Hematopoietic multipotent progenitor cell treated with erythropoietin and hydrocortisone succinate and interleukin-3 and kit ligand, for 17 days (in vitro differentiated cells): Measurements from ENCODE around the gene EVPLL.
"Not testable (repeated sequence)": the region's sequence is repeated elsewhere in the genome, so short reads cannot be mapped to it uniquely, and the experiment has no call there.

Experiments used
- DNase-seq: peaks from one replicate; pipeline ENCODE4 v3.0.0-alpha.2; 2015; ENCODE audit warnings: low spot score

The EVPLL gene

DNA sequence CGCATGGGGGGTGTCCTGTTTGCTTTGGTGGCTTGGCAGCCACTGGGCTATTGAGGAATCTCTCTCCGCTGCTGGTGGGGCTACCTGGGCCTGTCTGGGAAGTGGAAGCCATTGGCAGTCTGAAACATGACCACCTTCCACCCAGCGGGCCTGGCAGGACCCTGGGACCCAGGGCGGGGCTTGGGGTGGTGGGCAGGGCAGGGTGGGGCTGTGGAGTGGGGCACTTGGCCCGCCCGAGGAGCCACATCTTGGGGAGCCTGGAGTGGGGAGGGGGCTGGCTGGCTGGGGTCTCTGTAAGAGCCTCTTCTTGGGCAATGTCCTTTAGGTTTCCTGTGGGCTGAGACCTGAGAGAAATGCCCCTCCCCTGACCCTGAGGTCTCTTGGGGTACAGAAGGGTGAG, 48.0 kb downstream of the EVPLL start:
- not testable (repeated sequence) for DNase-seq

DNA sequence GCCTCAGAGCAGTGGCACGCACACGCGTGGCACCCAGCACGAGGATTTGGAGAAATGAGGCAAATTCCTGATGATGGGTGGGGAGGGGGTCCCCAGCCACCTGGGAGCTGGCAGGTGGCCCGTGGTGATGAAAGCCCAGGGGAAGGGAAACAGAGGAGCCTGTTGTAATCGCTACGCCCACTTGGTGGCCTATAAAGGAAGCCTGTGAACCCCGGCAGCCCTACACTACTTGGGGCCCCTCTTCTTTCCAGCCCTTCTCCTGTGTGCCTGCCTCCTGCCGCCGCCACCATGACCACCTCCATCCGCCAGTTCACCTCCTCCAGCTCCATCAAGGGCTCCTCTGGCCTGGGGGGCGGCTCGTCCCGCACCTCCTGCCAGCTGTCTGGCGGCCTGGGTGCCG, 49.1 kb downstream of the EVPLL start:
- DNase-seq, result not testable (repeated sequence)

DNA sequence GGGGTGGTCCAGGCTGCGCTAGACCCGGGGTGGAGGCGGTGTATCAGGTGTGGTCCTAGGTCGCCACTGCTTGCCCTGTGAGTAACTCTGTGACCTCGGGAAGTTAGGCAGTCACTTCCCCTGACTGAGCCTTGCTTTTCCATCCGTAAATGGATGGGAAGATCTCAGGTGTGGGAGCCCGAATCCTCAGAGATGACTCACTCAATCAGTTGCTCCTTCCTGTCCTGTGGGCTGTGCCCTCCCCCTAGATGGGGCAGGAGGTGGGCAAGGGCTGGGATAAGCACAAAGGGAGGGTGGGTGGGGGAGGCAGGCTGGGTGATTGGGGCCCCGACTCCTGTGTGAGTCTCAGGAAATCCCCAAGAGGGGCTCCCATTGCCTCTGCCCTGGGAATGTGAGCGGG, 54.6 kb downstream of the EVPLL start:
- not testable (repeated sequence) for DNase-seq
